Choroid plexus epithelial cell (primary cell): ENCODE data around the gene UBXN6.

Source experiments
- DNase-seq: peaks from one replicate; pipeline ENCODE4 v3.0.0-alpha.2; 2010; ENCODE audit warnings: low read depth
- H3K4me3 ChIP-seq: 2 replicates; pipeline ENCODE4 v1.5.1; 2011; ENCODE audit warnings: low read depth, mild to moderate bottlenecking, control low read depth, low read length, moderate library complexity
- CTCF ChIP-seq: conservative IDR thresholded peaks from 2 replicates; pipeline ENCODE4 v1.5.1; 2011; ENCODE audit warnings: low read depth, mild to moderate bottlenecking, control low read depth, inconsistent platforms, low read length, moderate library complexity

Gene UBXN6

GRCh38 chr19:4437103-4437502, 20.5 kb downstream of the UBXN6 start:
- no peak overlapping the region for H3K4me3 ChIP-seq
- TF ChIP-seq CTCF: no peak
- DNase-seq: no peak

- DNase-seq: no peak
- no peak for TF ChIP-seq CTCF
- H3K4me3 ChIP-seq: no peak overlapping the region
Observed at GRCh38 chr19:4436231-4436630, 21.4 kb downstream of the UBXN6 start.

GRCh38 chr19:4434391-4434790, 23.2 kb downstream of the UBXN6 start:
- TF ChIP-seq CTCF: no peak
- no peak overlapping the region for H3K4me3 ChIP-seq
- DNase-seq: no peak

GRCh38 chr19:4432918-4433506, 24.6 kb downstream of the UBXN6 start:
- H3K4me3 ChIP-seq: no peak overlapping the region
- no peak for TF ChIP-seq CTCF
- no peak for DNase-seq

GRCh38 chr19:4431808-4432674, 25.6 kb downstream of the UBXN6 start:
- H3K4me3 ChIP-seq: no peak overlapping the region
- no peak for DNase-seq
- no peak for TF ChIP-seq CTCF

- DNase-seq: no peak
- TF ChIP-seq CTCF: no peak
- H3K4me3 ChIP-seq: no peak overlapping the region
Observed at GRCh38 chr19:4431296-4431695, 26.3 kb downstream of the UBXN6 start.

GRCh38 chr19:4430760-4431159, 26.8 kb downstream of the UBXN6 start:
- H3K4me3 ChIP-seq: no peak overlapping the region
- no peak for TF ChIP-seq CTCF
- no peak for DNase-seq
